ENCODE data around the gene ARFGAP3. TPM values are rescaled to one million over a fixed set of nuclear protein-coding genes. Genes with fewer than 3 reads are reported as not detected.

Gene ARFGAP3
- total RNA-seq, 1 experiment from 2014 or later, result 27.0 TPM

DNA sequence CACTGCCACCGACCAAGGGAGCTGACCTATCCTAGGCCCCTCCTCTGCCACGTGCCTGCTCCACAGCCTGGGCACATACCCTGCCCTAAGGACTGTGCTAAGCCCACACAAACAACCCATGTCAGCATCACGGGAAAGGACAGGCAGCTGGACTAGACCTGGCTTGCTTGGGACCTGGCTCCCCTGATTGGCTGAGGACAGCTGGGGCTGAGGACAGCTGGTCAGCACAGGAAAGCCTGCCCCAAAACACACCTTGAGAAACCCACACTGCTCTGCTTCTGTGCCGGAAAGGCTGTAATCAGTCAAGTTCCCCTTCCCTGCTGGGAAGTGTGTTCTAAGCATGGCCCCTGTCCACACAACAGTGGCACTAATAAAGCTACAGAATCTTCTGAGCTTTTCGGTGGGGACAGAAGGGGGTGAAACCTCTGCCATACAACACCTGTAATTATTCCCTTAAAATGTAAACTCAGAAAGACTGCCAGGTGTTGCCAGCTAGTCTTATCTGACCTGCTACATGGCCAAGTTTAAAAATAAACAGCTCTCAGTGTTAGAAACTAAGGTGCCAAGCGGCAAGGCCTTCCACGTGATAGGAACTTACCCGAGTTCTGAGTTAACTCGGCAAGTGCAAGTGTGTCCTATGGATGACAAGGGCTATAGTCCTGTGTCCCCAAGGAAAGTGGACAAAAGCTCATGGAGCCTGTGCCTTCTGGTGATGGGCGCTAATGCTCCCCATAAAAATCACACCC lies 35.7 kb upstream of the ARFGAP3 start:
- Histone ChIP-seq H3K36me3 (ENCODE audit: control insufficient read depth, insufficient read depth, low read length) (no peaks in the 10 kb centered on the region), H3K4me1 (ENCODE audit: control insufficient read depth, insufficient read depth, low read length) (no peaks in the 10 kb centered on the region), H3K27ac (ENCODE audit: low read length) (no peak overlapping the region), H3K9me3 (ENCODE audit: control insufficient read depth, insufficient read depth, low read depth, low read length) (no peaks in the 10 kb centered on the region), H3K27me3 (ENCODE audit: control insufficient read depth, insufficient read depth, low read length) (no peaks in the 10 kb centered on the region), H3K4me3 (ENCODE audit: low read depth in 2 of 2, low read length in 2 of 2) (no peak overlapping the region)
- ATAC-seq (no peak), DNase-seq (ENCODE audit: low read depth, low spot score) (no peak)
- BruUV-seq (replicated peaks), result no TSS peak
- POLR2A ChIA-PET, result no interaction called here
- in situ Hi-C loops (cut with HindIII; ENCODE audit: low pct_unique_long_range_greater_than_20kb, low sequenced_read_pairs), result no loop called here
- intact Hi-C loops (cut with micrococcal nuclease; ENCODE audit: unreplicated experiment), result no loop called here
- TF ChIP-seq, protein P1, sequence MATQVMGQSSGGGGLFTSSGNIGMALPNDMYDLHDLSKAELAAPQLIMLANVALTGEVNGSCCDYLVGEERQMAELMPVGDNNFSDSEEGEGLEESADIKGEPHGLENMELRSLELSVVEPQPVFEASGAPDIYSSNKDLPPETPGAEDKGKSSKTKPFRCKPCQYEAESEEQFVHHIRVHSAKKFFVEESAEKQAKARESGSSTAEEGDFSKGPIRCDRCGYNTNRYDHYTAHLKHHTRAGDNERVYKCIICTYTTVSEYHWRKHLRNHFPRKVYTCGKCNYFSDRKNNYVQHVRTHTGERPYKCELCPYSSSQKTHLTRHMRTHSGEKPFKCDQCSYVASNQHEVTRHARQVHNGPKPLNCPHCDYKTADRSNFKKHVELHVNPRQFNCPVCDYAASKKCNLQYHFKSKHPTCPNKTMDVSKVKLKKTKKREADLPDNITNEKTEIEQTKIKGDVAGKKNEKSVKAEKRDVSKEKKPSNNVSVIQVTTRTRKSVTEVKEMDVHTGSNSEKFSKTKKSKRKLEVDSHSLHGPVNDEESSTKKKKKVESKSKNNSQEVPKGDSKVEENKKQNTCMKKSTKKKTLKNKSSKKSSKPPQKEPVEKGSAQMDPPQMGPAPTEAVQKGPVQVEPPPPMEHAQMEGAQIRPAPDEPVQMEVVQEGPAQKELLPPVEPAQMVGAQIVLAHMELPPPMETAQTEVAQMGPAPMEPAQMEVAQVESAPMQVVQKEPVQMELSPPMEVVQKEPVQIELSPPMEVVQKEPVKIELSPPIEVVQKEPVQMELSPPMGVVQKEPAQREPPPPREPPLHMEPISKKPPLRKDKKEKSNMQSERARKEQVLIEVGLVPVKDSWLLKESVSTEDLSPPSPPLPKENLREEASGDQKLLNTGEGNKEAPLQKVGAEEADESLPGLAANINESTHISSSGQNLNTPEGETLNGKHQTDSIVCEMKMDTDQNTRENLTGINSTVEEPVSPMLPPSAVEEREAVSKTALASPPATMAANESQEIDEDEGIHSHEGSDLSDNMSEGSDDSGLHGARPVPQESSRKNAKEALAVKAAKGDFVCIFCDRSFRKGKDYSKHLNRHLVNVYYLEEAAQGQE (IDR thresholded peaks at IDR 0.05; ENCODE audit: insufficient read depth in 1 of 2, low read depth in 2 of 2, low read length in 1 of 2), result no peak
- TF ChIP-seq, protein P2, sequence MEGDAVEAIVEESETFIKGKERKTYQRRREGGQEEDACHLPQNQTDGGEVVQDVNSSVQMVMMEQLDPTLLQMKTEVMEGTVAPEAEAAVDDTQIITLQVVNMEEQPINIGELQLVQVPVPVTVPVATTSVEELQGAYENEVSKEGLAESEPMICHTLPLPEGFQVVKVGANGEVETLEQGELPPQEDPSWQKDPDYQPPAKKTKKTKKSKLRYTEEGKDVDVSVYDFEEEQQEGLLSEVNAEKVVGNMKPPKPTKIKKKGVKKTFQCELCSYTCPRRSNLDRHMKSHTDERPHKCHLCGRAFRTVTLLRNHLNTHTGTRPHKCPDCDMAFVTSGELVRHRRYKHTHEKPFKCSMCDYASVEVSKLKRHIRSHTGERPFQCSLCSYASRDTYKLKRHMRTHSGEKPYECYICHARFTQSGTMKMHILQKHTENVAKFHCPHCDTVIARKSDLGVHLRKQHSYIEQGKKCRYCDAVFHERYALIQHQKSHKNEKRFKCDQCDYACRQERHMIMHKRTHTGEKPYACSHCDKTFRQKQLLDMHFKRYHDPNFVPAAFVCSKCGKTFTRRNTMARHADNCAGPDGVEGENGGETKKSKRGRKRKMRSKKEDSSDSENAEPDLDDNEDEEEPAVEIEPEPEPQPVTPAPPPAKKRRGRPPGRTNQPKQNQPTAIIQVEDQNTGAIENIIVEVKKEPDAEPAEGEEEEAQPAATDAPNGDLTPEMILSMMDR (IDR thresholded peaks at IDR 0.05), result no peak
- CTCF ChIA-PET, result no interaction called here

DNA sequence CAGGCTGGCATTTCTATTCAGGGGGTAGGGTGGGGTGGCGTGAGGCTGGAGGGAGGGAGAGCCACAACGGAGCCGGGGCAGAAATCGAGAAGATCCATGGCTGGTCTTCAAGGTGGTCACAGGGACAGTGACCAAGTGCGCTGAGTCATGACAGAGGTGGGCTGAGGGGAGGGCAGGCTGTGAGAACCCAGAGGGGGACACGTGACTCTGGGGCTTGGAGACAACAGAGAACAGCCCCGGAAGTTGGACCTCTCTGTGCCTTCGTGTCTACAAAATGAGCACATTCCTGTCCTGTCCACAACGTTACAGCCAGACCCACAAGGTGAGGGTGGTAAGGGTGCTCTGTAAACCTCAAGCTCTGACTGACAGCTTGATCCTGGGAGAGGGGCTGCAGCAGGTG lies 35.1 kb upstream of the ARFGAP3 start:
- ChIA-PET POLR2A (no interaction called here), CTCF (no interaction called here)
- no peak overlapping the region for H3K4me3 ChIP-seq (ENCODE audit: low read depth in 2 of 2, low read length in 2 of 2)
- no peaks in the 10 kb centered on the region for H3K4me1 ChIP-seq (ENCODE audit: control insufficient read depth, insufficient read depth, low read length)
- ATAC-seq (no peak), DNase-seq (ENCODE audit: low read depth, low spot score) (no peak)
- intact Hi-C loops (cut with micrococcal nuclease; ENCODE audit: unreplicated experiment) (no loop called here), in situ Hi-C loops (cut with HindIII; ENCODE audit: low pct_unique_long_range_greater_than_20kb, low sequenced_read_pairs) (no loop called here)
- H3K27me3 ChIP-seq (ENCODE audit: control insufficient read depth, insufficient read depth, low read length), result no peaks in the 10 kb centered on the region
- H3K27ac ChIP-seq (ENCODE audit: low read length), result no peak overlapping the region
- TF ChIP-seq POLR2AphosphoS5 (IDR thresholded peaks at IDR 0.05; ENCODE audit: low read depth, low read length) (no peak), TCF7L2 (IDR thresholded peaks at IDR 0.05; ENCODE audit: low read depth, low read length) (no peak), SIN3A (IDR thresholded peaks at IDR 0.05; ENCODE audit: borderline replicate concordance, insufficient read depth, low read depth, low read length) (no peak)
- TF ChIP-seq, protein P2 (IDR thresholded peaks at IDR 0.05), result no peak
- TF ChIP-seq, protein P1 (IDR thresholded peaks at IDR 0.05; ENCODE audit: insufficient read depth in 1 of 2, low read depth in 2 of 2, low read length in 1 of 2), result no peak
- BruUV-seq (replicated peaks), result no TSS peak
- no peaks in the 10 kb centered on the region for H3K36me3 ChIP-seq (ENCODE audit: control insufficient read depth, insufficient read depth, low read length)
- no peaks in the 10 kb centered on the region for H3K9me3 ChIP-seq (ENCODE audit: control insufficient read depth, insufficient read depth, low read depth, low read length)
